Choroid plexus epithelial cell (primary cell): Measurements from ENCODE around the gene LIPH.
A peak's percentile ranks its signal among the peaks of the same experiment; 100 is the strongest.

ENCODE experiments used
- DNase-seq: peaks from one replicate; pipeline ENCODE4 v3.0.0-alpha.2; 2010; ENCODE audit warnings: low read depth
- H3K4me3 ChIP-seq: 2 replicates; pipeline ENCODE4 v1.5.1; 2011; ENCODE audit warnings: low read depth, mild to moderate bottlenecking, control low read depth, low read length, moderate library complexity
- TF ChIP-seq, protein P1 (sequence below): conservative IDR thresholded peaks from 2 replicates; pipeline ENCODE4 v1.5.1; 2011; ENCODE audit warnings: low read depth, mild to moderate bottlenecking, control low read depth, inconsistent platforms, low read length, moderate library complexity

LIPH gene

GRCh38 chr3:185460719-185461350, 91.6 kb downstream of the LIPH start:
- no peak overlapping the region for H3K4me3 ChIP-seq
- TF ChIP-seq, protein P1, sequence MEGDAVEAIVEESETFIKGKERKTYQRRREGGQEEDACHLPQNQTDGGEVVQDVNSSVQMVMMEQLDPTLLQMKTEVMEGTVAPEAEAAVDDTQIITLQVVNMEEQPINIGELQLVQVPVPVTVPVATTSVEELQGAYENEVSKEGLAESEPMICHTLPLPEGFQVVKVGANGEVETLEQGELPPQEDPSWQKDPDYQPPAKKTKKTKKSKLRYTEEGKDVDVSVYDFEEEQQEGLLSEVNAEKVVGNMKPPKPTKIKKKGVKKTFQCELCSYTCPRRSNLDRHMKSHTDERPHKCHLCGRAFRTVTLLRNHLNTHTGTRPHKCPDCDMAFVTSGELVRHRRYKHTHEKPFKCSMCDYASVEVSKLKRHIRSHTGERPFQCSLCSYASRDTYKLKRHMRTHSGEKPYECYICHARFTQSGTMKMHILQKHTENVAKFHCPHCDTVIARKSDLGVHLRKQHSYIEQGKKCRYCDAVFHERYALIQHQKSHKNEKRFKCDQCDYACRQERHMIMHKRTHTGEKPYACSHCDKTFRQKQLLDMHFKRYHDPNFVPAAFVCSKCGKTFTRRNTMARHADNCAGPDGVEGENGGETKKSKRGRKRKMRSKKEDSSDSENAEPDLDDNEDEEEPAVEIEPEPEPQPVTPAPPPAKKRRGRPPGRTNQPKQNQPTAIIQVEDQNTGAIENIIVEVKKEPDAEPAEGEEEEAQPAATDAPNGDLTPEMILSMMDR: peak; percentile 58
- DNase-seq: peak; percentile 62

- DNase-seq: no peak
- TF ChIP-seq, protein P1: no peak
- H3K4me3 ChIP-seq: no peak overlapping the region
Measured at GRCh38 chr3:185460309-185460708, 92.1 kb downstream of the LIPH start.

DNA sequence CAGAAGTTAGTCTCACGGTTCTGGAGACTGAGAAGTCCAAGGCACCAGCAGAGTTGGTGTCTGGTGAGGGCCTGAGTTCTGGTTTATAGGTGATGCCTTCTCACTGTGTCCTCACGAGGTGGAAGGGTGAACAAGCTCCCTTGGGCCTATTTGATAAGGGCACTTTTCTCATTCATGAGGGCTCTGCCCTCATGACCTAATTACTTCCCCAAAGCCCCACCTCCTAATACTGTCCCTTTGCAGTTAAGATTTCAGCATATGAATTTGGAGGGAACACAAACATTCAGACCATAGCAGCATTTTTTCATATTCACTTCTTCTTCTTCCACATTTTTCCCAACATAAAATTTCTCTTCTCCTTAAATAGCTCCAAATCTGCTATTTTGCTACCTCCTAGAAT, 95.0 kb downstream of the LIPH start:
- TF ChIP-seq, protein P1: no peak
- no peak for DNase-seq
- H3K4me3 ChIP-seq: no peak overlapping the region
